ENCODE results near the gene IMPDH1.
"Not testable (repeated sequence)": the region's sequence is repeated elsewhere in the genome, so short reads cannot be mapped to it uniquely, and the experiment has no call there.

Gene IMPDH1

DNA sequence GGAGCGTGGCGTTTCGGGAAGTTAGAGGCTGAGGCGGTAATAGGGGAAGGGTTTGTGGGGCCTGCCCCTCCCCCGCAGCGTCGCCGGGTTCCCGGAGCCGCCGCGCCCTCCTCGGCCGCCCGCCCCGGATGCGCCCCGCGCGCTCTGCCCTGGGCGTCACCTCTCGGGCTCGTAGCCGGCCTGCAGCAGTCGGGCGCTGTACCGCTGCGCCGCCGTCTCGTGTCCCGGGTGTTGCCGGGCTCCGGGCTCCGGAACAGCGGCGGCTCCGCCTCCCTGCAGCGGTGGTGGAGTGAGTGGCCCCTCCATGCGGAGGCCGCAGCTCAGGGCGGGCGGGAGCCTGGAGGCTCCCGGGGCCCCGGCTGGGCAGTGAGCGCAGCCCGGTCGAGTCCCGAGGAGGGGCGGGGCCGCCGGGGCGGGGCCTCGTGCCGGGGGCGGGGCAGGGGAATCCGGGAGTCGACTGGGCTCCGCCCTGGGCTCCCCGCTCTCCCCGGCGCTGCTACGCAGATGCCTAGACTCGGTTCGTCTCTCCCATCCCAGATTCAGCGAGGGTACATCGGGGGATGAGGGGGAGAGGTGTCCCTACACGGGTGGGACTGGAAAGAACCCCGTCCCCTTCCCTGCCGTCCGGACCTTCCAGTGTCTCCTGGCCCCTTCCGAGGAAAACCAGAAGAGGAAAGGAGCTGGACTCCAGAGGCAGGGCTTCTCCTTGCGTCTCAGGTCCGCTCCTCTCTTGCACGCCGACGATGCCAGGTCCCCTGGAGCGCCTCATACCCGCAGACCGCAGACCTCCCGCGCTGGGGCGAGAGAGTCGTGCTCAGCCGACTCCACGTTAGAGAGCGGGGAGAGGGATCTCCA is at the start of gene IMPDH1:
Gene IMPDH1 (minus strand): TSS at position 387 of the 855 bp plus-strand sequence. CDS start 81 bp downstream, at position 306.
- no peak for DNase-seq

DNA sequence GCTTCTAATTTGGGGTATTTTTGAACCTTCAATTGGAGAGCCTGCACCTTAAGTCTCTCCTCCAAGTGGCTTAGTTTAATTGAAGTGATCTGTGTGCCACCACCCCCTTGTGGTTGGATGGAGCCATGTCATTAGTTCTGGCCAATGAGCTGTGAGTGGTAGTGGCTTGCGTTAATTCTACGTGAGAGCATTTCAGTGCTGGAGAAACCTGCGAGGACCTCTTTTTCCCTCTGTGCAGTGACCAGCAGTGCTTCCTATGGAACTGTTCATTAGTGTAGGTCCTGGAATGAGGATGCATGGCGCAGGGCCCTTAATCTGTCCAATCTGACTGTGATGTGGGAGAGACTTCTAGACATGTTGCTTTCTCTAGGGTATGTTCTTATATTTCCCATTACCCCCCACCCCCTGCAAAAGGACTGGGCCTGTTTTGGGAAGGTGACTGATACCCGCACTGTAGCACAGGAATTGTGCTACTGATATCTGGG is 49.7 kb upstream of the IMPDH1 start:
- peak; percentile 17 for DNase-seq

DNA sequence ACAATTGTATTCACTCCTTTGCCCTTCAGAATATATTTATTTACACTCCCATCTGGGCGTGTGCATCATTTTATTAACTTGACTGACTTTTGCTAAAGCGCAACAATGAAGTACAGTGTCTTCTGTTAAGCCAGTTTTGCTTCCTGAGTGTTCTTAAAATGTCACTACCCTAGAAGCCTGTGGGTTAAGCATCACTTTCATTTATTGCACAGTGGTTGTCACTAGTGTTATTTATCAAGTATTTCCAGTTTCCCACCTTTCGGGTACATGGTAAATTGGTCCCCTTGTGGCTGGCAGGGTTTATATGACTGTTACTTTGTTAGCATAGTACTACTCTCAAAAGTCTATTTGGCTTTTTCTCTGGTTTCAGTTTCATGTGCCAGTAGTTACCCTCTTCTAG is 49.2 kb upstream of the IMPDH1 start:
- DNase-seq: no peak

DNA sequence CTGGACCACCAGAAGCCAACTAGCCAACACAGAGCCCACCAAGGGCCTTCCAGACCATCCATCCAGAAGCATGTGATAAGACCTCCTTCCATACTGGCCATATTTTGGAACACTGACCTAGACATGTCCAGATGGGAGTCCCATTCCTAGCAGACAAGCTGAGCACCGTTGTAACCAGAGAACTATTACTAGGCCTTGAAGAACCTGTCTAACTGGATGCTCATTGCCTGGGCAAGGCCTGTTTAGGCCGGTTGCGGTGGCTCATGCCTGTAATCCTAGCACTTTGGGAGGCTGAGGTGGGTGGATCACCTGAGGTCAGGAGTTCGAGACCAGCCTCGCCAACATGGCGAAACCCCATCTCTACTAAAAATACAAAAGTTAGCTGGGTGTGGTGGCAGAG is 47.6 kb upstream of the IMPDH1 start:
- not testable (repeated sequence) for DNase-seq

DNA sequence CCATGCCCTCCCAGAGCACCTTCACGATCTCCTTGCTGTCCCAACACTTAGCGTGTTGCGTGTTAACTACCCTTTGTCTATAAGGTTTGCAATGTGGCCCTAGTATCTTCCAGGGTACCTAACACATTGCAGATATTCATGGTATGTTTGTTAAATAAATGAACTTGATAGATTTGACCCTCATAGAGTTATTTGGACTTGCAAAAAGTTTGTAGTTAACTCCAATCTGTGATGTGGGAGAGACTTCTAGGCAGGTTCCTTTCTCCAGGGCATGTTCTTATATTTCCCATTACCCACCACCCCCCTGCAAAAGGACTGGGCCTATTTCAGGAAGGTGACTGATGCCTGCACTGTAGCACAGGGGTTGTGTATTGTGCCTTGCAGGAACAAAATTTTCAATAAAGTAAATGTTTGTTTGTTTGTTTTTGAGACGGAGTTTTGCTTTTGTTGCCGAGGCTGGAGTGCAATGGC is 46.5 kb upstream of the IMPDH1 start:
- DNase-seq: no peak

DNA sequence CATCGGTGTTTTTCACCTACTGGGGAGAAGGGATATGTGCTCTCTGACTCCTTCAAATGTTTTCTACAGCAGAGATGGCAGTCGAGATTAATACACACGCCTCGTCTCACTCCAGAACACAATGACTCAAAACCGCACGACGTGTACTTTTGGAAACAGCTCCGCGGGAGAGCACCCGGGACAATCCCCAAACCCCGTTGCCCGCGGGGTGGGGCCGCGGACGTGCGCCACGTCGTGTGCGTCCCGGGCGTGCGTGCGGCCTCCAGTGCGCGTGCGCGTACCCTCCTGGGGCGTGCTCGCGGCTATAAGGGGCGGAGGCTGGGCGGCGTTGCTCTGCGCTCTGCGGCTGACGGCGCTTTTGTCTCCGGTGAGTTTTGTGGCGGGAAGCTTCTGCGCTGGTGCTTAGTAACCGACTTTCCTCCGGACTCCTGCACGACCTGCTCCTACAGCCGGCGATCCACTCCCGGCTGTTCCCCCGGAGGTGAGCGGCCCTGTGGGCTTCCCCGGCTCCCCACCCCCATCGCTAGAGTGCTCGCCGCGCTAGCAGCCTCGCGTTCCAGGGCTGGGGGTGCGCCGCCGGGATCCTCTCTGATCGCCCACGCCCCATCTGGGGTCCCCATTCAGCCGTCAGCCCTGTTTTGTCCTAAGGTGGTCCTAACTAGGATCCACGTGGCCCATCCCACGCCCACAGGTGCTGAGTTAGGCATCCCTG is 45.9 kb upstream of the IMPDH1 start, which contains the start of gene HILPDA:
Gene HILPDA (plus strand): TSS at position 336 of the 712 bp plus-strand sequence. CDS start 1,391 bp downstream, outside the sequence.
- peak; percentile 64 for DNase-seq

DNA sequence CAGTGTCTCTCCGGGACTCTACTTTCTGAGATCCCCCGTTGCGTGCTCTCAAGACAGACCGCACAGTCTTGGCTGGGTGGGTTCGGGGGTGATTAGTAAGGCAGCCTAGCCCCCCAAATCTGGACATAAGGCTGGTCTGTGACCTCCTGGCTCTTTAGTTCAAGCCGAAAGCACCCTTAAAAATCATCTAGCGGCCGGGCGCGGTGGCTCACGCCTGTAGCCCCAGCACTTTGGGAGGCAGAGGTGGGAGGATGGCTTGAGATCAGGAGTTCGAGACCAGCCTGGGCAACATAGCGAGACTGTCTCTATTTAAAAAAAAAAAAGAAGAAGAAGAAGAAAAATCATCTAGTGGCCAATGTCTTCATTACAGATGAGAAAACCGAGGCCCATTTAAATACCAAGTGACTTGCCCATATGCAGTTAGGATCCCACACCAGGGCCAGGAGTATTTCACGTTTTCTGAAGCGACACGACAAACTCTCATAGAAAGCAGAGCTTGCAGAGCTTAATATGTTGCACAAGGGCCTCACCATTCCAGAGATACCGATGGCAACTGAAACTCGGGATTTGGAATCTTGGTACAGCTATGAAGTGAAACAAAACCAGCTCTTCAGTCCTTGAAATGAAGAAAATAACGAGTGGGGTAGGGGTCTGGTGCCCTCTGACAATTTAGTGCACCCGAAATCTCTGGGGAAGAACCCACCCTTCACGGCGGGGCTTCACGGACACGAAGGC is 45.2 kb upstream of the IMPDH1 start:
- no peak for DNase-seq

DNA sequence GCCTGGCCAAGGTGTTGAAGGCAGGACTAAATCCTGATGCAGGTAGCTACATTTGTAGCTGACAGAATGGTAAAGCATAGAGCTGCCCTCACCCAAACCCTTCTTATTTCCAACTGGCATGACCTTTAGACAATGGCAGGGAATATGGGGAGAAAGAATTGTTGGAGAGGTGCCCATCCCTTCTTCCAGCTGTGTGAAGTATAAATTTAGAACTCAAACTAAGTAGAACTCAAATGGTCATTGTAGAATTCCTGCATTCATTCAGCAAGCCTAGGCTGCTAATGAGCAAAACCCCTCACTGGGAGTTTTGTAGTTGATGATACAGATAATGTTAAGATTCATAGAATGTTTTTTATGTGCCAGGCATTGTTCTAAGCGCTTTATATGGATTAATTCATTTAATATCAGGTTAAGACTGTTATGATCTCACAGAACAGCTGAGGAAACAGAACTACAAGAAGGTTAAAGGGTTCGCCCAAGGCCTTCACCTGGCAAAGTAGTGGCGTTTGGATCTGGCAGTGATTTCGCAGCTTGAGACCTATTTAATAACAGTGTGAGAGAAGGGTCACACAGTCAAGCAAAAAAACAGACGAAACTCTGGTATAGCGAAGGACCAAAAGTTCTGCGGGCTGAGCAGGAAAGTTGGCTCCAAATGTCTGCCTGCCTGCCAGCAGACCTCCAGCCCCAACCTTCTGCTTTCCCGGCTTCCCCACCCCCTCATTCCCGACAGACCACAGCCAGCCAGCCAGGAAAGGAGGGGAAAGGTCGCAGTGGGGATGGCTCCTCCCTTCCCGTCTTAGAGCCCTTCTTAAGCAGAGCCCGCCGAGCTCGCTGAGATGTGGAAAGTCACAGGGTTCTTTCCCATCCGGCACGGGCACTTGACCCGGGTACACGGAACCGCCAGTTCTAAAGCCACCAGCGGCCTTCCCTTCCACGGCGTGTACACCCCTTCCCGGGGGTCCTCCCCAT is 44.3 kb upstream of the IMPDH1 start:
- no peak for DNase-seq

DNA sequence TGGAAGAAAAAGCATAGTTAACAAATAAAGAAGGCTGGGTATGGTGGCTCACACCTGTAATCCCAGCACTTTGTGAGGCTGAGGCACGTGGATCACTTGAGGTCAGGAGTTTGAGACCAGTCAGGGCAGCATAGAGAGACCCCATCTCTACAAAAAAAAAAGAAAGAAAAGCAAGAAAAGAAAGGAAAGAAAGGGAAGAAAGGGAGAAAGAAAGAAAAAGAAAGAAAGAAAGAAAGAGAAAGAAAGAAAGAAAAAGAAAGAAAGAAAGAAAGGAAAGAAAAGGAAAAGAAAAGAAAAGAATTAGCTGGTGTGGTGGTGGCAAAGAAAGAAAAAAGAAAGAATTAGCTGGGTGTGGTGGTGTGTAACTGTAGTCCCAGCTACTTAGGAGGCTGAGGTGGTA is 42.8 kb upstream of the IMPDH1 start:
- DNase-seq: no peak

DNA sequence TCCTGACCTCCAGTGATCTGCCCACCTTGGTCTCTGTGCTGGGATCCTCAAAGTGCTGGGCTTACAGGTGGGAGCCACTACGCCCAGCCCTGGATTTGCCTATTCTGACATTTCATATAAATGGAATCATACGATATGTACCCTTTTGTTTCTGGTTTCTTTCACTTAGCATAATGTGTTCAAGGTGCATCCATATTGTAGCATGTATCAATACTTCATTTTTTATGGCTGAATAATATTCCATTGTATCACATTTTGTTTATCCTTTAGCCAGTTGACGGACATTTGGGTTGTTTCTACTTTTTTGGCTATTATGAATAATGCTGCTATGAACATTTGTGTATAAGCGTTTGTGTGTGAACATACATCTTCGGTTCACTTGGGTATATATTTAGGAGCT is 41.1 kb upstream of the IMPDH1 start:
- DNase-seq: no peak

DNA sequence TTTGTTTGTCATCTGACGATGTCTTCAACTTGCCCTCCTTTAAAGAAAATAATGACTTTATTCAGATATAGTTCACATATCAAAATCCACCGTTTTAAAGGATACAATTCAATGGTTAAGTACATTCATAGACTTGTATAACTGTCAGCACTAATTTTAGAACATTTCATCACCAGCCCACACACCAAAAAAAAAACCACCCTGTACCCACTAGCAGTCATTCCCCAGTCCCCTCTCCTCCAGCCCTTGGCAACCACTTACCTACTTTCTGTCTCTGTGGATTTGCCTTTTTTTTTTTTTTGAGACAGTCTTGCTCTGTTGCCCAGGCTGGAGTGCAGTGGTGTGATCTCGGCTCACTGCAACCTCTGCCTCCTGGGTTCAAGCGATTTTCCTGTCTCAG is 40.6 kb upstream of the IMPDH1 start:
- DNase-seq: no peak

DNA sequence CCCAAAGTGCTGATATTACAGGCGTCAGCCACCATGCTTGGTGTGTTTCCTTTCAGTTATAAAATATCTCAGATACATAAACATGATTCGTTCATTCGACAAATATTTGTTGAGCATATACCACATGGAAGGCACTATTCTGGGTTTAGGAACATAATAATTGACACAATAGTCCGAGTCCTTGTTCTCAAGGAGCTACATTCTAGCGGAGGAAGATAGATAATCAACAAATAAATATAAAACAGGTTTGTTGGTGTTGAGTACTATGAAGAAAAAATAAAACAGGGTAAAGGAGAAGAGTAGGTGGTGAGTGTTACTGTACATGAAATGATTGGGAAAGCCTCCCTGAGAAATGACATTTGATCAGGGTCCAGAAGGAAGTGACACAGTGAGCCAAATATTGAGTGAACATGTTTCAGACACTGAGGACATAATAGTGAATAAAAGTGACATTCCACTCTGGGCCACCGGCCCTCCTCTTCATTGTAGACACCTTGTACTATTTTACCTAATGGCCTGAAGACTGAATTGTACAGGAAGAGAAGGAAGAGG is 39.0 kb upstream of the IMPDH1 start:
- DNase-seq: no peak

DNA sequence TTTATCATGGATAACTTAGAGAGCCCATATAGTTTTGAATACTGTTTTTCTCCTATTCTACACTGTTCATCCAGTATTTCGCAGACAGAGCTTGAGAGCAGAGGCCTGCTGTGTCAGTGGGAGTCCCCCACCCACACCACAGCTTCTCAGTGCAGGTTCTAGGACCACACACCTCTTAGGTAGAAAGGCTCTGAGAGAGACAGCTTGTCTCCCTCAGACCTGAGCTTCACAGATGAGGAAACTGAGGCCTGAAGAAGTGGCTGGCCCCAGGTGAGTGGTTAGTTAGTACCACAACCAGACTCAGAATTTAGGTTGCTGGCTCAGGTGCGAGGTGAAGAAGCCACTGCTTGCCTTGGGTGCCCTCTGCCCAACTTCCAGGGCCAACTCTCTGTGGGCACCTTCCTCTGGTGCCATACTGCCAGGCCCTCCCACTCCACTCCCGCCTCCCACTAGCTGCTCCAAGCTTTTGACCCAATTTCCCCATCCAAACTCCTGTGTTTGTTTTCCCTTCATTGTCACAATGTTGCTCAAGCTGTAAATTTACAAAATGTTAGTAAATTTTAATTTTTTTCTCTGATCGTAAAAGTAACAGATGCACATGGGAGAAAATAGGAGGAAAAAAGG is 38.3 kb upstream of the IMPDH1 start:
- DNase-seq: no peak

DNA sequence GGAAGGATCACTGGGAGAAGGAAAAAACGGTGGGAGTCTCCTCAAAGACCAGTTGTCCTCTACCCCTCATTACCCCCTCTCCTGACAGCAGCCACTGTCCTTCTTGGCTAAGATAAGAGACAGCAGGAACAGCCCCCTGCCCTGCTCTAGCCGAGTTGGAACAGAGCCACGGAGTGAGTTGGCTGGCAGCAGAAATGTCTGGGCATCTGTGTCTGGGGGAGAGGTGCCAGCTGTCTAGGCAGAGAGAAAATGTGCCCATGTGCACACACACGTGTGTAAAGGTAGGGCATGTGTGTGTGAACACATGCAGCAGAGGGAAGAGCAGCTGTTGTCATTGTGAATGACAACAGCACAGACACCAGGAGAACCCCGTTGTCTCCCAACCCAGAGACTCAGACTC is 36.5 kb upstream of the IMPDH1 start:
- no peak for DNase-seq

DNA sequence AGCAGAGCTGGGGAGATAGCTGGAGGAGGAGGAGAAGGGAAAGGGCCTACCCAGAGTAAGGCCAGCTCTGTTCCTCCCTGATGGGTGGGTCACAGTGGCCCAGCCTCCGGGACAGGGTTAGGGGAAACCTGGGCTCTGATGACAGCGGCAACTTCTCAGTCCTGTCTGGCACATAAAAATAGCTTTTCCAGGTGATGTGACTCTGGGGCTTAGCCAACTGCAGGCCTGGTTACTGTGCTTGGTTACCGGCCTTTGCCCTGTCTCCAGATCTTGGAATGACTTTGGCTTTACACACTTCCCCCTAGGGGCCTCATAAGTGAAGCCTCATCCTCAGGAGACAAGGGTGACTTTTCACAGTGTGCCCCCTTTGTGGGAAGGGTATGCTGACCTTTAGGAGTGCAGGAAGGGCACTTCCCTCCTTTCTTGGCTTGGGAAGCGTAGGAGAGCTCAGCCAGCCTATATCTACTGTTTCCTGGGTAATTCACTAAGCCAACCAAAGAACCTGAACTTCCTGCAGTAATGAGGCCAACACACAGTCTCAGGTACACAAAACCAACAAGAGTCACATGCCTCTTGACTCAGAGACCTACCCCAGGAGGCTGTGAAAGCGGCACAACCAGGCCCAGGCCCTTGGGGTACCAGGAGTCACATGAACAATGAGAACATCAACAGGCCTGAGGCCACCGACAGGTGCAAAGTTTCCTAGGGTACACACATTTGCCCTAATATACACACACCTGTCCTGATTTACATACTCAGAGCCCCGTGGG is 34.2 kb upstream of the IMPDH1 start:
- peak; percentile 69 for DNase-seq

DNA sequence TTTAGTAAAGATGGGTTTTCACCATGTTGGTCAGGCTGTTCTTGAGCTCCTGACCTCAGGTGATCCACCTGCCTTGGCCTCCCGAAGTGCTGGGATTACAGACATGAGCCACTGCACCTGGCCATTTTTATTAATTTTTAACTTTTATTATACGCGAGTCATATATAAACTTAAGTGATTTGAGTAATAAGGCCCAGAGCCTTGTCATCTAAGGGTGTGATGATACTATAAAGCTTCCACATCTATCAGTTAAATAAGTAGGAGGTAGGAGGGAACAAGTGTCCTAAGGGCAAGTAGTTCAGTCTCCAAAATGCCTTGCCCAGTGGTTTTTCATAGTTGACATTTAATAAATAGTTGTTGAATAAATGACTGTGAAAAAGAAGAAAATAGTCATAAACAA is 32.6 kb upstream of the IMPDH1 start:
- DNase-seq: no peak

DNA sequence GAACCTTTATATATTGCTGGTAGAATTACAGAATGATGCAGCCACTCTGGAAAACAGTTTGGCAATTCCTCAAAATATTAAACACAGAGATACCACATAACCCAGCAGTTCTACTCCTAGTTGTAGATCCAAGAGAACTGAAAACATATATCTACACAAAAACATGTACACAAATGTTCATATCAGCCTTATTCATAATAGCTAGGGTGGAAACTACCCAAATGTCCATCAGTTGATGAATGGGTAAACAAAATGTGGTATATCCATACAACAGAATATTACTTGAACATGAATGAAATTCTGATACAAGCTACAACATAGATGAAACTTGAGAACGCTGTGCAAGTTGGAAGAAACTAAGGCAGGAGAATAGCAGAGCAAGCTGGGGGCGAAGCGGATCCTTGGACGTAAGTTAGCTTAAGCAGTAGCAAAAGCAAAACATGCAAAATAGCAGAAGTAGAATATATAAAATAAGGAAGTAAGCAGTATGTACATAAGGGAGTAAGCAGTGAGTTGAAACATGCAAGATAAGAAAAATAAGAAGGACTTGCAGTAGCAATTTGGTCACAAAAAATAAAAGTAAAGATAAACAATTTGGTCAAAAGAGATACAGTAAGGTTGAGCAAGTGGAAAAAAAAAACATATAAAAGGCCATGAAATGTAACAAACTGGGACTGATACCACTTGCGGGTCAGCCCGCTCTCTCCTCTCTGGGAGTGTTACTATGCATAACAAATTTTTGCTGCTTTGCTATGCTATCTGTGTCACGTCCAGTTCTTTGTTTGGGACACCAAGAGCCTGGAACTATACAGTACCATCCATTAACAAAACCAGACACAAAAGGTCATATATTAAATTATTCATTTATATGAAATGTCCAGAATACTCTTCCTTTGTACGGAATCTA is 27.9 kb upstream of the IMPDH1 start:
- DNase-seq: no peak

DNA sequence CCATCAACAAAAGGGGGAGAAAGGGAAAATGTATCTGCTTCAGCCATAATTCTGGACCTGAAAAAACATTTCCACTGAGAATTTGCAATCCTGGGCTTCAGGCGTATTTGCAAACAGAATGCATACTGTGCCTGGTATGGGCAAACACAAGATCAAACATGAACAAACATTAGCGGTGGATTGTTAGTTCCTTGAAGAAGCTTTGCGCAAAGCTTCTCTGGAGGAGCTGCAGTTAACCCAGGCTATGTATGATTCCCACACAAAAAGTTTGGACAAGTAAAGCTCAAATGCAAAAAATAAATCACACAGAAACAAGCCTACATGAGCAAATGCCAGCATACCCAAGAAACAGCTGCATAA is 25.5 kb upstream of the IMPDH1 start:
- no peak for DNase-seq

Measured in NCI-H2081 treated with DMSO at 0.1 percent for 48 hours (cell line).